Right lobe of liver (tissue), 4 donors: ENCODE measurements around the gene CD59.

Source experiments
- POLR2A ChIP-seq: fragments of 450-650 bp; IDR thresholded peaks from one replicate; pipeline ENCODE4 v1.6.1; 2017; ENCODE audit warnings: antibody characterized with exemption, mild to moderate bottlenecking
- TF ChIP-seq, protein P1 (sequence below), 4 donors: fragments of 200-600 bp in 3 of 4; fragments of 450-650 bp in 1 of 4; IDR thresholded peaks; one replicate each; pipeline versions ENCODE4 v1.5.1 to v1.8.0; 2016 to 2022; ENCODE audit warnings: antibody characterized with exemption in 4 of 4, mild to moderate bottlenecking in 2 of 4
- donor health status: DM: no; HTN: no; CAD: no.
- donor health status: DM: no; HTN: no; CAD: no.
- donor health status: DM: no; HTN: yes; CAD: no.

DNA sequence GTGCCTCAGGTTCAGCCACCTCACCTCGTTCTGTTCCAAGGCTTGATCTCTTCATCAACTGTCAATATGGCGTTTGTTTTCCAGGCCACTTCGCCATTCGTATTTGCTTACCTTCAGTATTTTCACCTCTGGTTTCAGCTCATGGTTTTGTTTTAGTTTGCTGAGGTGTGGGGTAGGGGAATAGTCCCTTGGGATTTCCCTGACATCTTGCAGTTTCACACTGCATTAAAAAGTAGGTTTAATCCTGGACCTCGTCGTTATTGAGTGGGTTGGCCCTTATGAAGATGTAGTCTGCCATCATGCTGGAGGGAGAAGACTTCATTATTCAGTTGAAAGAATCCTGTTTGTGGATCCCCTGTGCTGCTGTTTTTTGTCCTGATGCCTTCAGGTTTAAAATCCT lies 81.6 kb downstream of the CD59 start:
- TF ChIP-seq, protein P1, sequence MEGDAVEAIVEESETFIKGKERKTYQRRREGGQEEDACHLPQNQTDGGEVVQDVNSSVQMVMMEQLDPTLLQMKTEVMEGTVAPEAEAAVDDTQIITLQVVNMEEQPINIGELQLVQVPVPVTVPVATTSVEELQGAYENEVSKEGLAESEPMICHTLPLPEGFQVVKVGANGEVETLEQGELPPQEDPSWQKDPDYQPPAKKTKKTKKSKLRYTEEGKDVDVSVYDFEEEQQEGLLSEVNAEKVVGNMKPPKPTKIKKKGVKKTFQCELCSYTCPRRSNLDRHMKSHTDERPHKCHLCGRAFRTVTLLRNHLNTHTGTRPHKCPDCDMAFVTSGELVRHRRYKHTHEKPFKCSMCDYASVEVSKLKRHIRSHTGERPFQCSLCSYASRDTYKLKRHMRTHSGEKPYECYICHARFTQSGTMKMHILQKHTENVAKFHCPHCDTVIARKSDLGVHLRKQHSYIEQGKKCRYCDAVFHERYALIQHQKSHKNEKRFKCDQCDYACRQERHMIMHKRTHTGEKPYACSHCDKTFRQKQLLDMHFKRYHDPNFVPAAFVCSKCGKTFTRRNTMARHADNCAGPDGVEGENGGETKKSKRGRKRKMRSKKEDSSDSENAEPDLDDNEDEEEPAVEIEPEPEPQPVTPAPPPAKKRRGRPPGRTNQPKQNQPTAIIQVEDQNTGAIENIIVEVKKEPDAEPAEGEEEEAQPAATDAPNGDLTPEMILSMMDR (IDR thresholded peaks at IDR 0.05) = no peak
- no peak for TF ChIP-seq POLR2A
